ENCODE data around the gene SCAP.
"Not testable (repeated sequence)": the region's sequence is repeated elsewhere in the genome, so short reads cannot be mapped to it uniquely, and the experiment has no call there.

The SCAP gene

GRCh38 chr3:47479826-47480160, 4.1 kb upstream of the SCAP start:
- DNase-seq = no peak

DNA sequence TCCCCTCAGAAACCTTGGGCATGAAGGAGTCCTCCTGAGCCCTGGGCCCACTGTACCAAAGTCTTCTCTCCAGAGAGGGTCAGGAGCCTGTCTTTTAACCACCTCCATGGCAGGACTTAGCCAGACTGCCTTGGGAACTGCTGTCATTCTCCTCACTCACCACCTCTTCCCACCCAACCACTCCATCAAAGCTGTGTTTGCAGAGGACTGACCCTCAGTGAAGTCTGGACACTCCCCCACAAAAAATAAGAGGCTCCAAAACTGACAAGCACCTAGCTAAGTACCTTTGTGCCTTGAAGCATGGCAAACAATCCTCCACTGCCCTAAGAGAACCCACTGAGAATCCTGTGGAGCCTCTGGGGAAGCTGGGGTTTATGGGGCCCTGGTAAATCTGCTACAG, 2.3 kb upstream of the SCAP start:
- DNase-seq = no peak

DNA sequence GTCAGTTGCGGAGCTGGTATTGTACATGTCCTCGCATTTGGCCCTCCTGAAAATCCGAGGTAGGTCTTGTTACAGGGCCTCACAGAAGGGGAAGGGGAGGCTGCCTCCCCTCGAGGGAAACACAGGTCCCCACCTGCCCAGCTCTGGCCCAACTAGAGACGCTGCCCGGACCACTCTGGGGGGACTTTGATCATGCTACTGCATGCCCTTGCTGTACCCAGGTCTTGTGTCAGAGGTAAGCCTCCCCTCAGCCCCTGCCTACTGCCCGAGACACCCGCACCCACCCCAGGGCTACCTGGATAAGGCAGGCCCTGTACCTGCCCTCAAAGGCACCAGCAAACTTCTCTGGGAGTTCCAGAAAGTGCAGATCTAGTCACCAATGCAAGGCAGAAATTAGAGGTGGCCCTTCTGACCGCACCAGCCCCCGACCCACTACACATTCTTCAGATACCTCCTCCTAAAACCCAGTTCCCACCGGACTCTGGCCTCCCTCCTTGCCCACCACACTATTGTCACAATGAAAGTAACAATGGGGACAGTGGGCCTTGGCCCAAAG, 981 bp upstream of the SCAP start:
- DNase-seq = no peak

DNA sequence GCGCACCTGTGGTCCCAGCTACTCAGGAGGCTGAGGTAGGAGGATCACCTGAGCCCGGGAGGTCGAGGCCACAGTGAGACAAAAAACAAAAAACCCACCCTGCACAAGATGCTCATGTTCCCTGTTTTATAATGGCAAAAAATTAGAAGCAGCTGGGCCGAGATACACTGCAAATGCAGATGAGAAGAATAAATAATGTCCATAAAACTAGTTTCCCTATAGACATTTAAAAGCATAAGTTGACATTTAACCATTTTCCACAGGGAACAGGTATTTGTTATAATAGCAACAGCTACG, 537 bp upstream of the SCAP start:
- no peak for DNase-seq

DNA sequence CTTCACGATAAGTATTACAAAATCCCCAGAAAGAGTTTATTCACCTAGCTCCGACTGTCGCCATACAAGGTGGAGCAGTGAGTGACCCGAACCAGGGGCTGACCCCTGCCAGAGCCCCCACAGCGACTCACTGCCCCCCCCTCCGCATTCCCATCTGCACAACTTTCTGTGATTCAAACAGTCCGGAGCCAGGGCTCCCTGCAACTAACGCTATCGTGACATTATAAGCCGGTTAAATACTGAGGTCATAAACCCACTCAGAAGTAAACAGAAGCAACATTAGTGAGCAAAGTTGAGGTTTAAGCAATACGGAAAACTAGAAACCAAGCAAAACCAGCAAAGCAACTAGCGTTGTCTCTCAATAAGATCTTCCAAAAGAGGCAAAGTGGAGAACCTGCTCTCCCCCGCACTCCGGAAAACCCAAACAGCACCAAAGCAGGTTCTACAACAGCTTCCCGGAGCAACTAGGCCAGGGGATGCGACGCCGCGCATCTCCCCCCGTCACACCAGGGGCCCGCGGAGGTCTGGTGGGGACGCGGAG, 642 bp downstream of the SCAP start:
- no peak for DNase-seq

DNA sequence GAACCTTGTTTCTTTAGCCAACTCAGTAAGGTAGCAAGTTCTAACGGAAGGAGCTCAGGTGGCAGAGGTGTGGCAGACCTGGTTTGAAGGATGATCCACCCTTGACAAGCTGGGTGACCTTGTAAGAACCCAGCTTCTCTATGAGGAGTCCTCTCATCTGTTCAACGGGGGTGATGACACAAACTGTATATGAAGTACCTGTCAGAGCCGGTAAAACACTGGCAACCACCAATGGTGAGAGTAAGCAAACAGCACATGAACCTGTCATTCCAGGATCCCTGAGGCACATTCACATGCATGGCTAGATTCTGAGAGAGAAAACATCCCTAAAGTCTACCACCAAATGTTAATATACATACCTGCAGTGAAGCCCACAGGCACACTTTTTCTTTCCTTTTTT, 2.4 kb downstream of the SCAP start:
- no peak for DNase-seq

DNA sequence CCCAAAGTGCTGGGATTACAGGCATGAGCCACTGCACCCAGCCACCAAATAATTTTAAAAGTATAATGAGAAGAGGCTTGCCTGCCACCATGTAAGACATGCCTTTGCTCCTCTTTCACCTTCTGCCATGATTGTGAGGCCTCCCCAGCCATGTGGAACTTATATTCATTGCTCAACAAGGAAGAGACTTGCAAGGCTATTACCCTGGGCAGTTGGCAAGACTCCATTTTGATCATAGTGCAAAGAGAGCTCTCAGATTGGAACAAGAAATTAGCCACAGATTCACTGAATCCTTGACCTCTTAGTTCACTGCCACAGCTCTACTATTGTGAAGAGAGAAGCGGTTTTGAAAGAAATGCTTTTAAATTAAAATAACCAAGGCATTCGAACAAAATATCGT, 6.1 kb downstream of the SCAP start:
- DNase-seq = no peak

GRCh38 chr3:47468315-47468714, 7.4 kb downstream of the SCAP start:
- not testable (repeated sequence) for DNase-seq

DNA sequence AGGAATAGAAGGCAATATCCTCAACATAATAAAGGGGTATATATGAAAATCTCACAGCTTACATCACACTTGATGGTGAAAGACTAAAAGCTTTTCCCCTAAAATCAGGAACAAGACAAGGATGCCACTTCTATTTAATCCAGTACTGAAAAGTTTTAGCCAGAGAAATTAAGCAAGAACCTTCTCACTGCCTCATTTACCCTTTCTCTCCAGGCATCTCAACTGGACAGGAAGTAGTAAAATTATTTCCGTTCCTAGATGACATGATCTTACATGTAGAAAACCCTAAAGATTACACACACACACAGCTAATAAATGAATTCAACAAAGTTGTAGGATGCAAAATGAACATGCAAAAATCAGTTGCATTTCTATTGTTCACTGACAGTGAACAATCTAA, 11.2 kb downstream of the SCAP start:
- DNase-seq = no peak

GRCh38 chr3:47459534-47460085, 16.1 kb downstream of the SCAP start:
- not testable (repeated sequence) for DNase-seq

- no peak for DNase-seq
Measured at GRCh38 chr3:47456984-47457383, 18.8 kb downstream of the SCAP start.

GRCh38 chr3:47455806-47456452, 19.8 kb downstream of the SCAP start:
- DNase-seq = no peak

GRCh38 chr3:47452453-47453215, 23.1 kb downstream of the SCAP start:
- no peak for DNase-seq

GRCh38 chr3:47444103-47444502, 31.6 kb downstream of the SCAP start:
- no peak for DNase-seq

DNA sequence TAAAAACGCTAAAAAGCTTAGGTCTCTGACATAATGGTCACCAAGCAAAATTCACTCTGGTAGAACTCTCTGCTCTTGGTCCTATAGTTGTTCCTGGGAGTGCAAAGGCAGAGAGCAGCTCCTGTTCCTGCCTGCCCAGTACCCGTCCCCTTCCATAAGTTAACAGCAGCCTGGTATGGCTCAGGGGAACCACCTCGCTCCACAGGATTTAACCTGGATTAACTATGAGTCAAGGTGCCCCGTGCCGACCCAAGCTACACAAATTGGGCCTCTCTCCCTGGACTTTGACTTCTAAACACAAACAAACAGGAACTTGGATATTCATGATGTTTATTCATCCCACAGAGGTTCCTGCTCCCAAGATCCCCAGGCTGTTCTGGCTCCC, 32.1 kb downstream of the SCAP start:
- no peak for DNase-seq

DNA sequence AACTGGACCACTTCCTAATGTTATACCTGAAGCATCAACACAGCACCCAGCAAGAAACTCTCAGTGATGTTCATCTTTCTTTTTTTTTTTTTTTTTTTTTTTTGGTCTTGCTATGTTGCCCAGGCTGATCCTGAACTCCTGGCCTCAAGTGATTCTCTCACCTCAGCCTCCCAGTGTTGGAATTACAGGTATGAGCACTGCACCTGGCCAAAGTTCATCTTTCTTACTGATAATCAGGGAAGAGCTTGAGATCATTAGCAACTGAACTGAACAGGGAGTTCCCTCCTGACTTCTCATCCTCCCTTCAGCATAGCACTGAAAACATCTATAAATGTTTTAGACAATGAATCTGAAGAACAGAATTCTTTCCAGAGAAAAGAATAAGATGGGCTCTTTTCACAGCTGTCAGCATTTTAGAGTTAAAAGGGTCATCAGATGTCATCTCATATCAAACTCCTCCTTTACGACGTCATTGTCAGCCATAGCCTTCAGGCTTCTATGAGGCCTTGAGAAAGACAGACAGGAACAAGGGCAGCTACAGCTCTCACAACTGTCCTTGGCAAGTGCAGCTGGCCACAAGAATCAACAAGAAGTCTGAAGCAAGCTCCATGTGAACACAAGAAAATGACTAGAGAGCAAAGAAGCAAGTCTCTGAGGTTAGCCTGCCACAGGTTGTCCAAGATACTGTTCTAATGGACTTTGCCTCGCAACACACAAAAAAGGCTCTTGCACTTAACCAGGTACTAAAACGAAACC, 33.8 kb downstream of the SCAP start:
- DNase-seq = no peak

- no peak for DNase-seq
Measured at GRCh38 chr3:47440131-47440530, 35.6 kb downstream of the SCAP start.

DNA sequence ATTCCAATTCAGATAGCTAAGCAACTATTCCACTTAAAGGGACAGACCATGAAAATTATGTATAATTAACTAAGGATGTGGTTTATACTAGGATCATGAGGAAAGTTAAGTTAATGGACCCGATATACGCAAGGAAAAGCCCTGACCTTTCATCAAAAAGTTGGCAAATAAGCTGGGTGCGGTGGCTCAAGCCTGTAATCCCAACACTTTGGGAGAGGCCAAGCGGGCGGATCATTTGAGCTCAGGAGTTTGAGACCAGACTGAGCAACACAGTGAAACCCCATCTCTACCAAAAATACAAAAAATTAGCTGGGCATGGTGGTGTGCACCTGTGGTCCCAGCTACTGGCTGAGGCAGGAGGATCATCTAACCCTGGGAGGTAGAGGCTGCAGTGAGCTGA, 39.6 kb downstream of the SCAP start:
- no peak for DNase-seq

DNA sequence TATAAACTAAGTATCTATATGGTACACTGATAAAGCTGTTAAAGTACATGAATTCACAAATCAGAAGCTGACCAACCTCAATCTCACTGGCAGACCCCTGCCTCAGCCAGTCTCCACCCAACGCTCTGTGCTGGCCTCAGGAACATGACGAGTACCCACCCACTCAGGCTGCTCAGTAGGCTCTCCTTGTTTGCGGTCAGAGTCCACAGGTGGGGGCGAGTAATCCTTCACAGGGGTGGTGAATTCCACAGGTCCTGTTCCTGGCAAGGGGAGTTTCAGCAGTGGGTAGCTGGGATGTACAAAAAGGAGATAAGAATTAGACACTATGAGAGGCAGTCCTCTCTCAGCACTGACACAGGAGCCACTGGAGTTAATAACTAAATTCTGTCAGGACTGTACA, 40.9 kb downstream of the SCAP start:
- no peak for DNase-seq

DNA sequence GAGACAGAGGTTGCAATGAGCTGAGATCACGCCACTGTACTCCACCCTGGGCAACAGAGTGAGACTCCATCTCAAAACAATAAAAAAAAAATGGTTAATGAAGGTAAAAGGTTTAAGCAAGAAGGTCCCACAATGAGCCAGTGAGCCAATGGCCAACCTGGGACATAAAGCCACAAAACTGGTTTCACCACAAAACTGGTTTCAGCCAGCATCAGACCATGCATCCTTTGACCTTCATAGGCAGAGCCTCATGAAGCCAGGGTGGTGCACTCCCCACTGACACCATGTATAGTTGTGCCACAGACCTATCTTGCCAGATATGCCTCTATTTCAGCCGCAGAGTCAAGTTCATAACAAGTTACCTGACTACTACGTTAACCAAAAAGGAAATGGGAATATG, 41.9 kb downstream of the SCAP start:
- DNase-seq = no peak

DNA sequence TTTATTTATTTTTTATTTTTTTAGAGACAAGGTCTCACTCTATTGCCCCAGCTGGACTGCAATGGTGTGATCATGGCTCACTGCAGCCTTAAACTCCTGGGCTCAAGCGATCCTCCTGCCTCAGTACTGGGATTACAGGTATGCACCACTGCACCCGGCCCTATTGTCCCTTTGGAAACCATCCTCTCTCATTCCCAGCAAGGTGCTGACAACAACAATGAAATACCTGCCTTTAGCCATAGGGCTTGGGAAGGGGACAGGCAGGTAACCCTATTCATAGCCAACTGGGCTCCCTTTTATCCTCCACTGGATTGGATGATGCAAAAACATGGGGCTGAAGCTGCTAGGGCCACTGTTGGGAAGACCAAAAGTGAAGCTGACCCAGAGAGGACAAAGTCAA, 43.1 kb downstream of the SCAP start:
- no peak for DNase-seq

- DNase-seq = no peak
Measured at GRCh38 chr3:47431225-47431624, 44.5 kb downstream of the SCAP start.

DNA sequence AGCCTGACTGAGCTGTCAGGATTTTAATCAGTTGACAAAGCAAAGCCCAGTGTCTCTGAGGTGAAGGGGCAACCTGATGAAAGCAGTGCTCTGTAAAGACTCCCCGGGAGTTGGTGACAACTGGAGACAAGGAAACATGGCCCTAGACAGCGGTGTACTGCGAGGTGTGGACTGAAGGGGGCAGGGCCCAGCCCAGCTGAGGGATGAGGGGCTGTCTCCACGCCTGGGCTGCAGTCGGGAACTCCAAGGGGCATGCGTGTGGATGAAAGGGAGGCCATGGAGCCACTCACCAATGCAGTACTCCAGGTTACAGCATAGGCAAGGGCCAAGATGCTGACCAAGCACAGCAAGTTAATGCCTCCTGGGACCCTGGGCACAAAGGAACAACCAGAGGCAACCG, 45.1 kb downstream of the SCAP start:
- DNase-seq = no peak

Data from CD4-positive, alpha-beta T cell treated with Interferon alpha-2 for 1 hour (primary cell).